HG03175 (cell line): ENCODE results near the gene CYP46A1.
"Not testable (repeated sequence)": the region's sequence is repeated elsewhere in the genome, so short reads cannot be mapped to it uniquely, and the experiment has no call there.

ENCODE experiments used
- ATAC-seq: cut with Tn5 transposase; IDR thresholded peaks from one replicate; pipeline ENCODE4 v1.9.1; 2021; ENCODE audit warnings: mild to moderate bottlenecking, moderate library complexity; ENCODE audit not compliant: unreplicated experiment

Gene CYP46A1

DNA sequence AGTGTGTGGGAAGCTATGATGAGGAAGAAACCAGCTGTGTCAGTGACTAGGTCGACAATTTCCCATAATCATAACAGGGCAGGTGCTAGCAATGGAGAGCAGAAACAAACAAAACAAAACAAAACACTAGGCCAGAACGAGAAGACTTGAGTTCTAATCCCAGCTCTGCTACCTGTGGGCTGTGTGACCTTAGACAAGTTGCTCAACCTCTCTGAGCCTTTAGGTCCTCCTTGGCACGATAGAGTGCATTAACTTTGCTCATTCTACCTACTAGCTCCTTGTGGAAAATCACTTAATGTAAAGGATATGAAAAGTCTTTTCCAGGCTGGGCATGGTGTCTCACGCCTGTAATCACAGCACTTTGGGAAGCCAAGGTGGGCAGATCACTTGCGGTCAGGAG lies 27.9 kb upstream of the CYP46A1 start:
- ATAC-seq = no peak

DNA sequence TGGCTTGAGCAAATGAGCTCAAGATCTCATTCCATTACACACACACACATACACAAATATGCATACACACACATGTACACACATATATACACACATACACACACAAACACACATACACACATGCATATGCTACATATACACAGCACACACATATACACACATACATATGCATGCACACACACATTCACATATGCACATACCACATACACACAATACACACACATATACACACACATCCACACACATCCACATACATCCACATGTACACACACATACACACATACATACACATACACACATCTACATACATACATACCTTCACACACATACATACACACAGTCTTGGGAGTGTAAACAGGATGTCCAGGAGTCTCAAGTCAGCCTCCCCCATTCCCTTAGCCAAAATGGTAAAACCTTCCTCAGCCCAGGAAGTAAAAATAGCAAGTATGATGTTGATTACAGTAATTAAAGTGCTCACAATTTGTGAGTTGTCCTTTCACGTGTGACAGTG lies 26.4 kb upstream of the CYP46A1 start:
- ATAC-seq = no peak

- ATAC-seq = no peak
Measured at GRCh38 chr14:99658218-99658845, 25.8 kb upstream of the CYP46A1 start.

GRCh38 chr14:99659333-99659741 lies 24.8 kb upstream of the CYP46A1 start:
- no peak for ATAC-seq

DNA sequence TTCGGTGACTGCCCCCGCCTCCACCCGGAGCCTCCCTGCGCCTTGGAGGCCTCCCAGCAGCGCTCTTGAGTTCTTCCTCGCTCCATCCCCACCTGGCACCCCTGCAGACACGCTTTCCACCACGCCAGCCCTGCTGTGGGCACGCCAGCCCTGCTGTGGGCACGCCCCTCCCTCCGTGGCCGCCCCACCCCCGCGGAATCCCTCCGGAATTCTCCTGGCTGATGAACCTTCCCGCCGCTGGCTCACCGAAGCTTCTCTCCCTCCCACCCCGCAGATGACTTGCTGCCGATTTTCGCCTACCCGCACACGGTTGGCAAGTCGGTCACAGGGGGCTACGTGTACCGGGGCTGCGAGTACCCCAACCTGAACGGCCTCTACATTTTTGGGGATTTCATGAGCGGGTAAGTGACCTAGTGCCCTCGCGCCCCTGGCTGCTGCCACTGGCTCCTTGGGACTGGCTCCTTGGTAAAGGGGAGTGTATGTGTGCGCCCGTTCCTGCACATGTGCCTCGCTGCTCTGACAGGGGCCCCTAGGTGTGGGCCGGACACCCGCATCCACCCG lies 24.0 kb upstream of the CYP46A1 start:
- ATAC-seq = no peak

GRCh38 chr14:99660794-99661193 lies 23.3 kb upstream of the CYP46A1 start:
- ATAC-seq = no peak

- ATAC-seq = not testable (repeated sequence)
Measured at GRCh38 chr14:99661206-99661605, 22.9 kb upstream of the CYP46A1 start.

DNA sequence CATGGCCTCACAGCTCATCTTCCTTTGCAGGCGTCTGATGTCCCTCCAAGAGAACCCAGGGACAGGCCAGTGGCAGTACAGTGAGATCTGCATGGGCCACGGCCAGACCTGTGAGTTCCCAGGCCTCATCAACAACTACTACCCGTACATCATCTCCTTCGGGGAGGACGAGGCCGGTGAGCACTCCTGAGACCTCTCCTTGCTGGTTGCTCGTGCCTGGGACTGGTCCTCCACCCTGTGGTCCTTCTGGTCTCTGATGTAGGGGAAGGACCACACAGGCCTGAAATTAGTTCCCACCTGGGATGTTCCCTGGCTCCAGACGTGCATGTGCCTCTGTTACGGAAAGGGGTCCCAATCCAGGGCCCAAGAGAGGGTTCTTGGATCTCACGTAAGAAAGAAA lies 21.3 kb upstream of the CYP46A1 start:
- no peak for ATAC-seq

- ATAC-seq = no peak
Measured at GRCh38 chr14:99663386-99664057, 20.6 kb upstream of the CYP46A1 start.

DNA sequence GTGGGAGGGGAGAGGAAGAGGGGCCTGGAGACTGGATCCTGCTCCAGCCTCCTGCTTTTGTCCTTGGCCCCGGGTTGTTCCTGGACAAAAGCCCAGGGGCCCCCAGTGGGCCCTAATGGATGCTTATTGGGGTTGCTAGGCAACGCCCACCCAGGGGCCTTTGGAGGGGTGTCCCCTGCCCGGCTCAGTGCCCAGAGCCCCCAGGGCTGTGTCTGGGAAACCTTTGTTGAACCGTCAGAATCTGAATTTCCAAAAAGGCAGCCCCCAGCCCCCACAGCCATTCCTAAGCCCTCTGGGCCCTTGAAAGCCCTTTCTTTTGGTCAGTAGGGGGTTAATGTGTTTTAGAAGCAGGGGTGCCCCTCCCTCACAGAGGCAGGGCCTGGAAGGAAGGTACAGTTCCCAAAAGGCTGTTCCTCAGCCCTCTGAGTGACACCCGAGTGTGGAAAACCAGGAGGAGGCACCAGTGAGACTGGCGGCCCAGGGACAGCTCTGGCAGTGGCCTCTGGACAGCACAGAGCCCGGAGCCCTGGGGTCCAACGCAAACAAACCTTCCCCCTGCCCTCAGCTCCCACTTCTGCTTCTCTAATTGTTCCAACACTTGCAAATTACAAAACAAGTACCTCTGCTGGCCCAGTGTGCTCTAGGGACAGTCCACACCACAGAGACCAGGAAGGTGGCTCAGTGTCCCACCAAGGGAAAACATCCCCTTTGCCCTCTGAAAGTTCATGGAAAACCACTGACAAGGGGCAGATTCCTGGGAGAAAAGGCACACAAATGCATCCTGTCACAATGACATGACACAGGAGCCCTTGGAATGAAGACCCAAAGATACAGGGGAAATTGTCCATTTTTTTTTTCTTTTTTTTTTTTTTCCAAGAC lies 19.8 kb upstream of the CYP46A1 start:
- no peak for ATAC-seq

- no peak for ATAC-seq
Measured at GRCh38 chr14:99664937-99665273, 19.2 kb upstream of the CYP46A1 start.

GRCh38 chr14:99666533-99666932 lies 17.6 kb upstream of the CYP46A1 start:
- ATAC-seq = no peak

GRCh38 chr14:99667045-99667444 lies 17.1 kb upstream of the CYP46A1 start:
- no peak for ATAC-seq

- ATAC-seq = no peak
Measured at GRCh38 chr14:99667821-99668220, 16.3 kb upstream of the CYP46A1 start.

DNA sequence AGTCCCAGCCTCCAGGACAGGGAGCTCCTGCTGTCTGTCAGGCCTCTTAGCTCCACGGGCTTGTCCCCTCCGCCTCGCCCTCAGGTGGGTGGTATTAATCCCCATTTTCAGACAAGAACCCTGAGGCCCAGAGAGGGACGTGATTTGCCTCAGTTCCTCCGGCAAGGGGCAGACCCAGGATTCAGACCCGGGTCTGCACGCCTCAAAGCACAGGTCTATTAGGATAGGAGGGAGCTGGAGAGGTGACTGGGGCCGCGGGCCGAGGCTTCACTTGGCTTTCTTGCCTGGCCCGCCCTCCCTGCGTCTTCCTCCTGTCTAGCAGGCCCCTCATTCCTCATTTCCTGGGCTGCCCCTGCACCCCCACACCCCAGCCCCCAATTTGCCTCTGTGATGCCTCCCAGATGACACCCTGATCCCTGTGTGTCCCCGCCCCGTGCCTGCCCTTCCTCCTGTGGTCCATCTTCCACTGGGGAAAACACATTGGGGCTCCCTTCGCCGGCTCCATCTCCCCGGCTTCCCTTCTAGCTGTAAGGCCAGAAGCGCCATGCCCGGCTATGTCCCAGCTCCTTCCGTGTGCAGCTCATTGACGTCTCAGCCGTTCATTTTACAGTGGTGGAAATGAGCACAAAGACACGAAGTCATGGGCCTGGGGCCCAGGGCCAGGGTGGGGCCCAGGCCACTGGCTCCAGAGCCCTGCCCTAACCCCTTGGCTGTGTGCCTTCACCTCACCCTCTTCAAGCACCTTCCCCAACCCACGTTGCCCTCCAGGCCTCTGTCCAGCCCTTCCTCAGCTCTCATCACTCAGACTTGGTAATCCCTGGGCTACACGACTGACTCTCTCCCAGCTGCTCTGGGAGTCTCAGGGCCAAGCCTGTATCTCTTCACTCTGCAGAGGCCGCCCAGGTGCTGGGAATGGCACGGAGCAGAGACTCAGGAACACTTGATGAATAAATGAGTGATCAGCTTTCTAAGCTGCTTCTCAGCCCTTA lies 15.5 kb upstream of the CYP46A1 start:
- no peak for ATAC-seq

GRCh38 chr14:99670361-99671234 lies 13.5 kb upstream of the CYP46A1 start:
- no peak for ATAC-seq

GRCh38 chr14:99671235-99672224 lies 12.6 kb upstream of the CYP46A1 start:
- ATAC-seq = no peak
